MM.1S (cell line): ENCODE data around the gene MAST3.
"Not testable (repeated sequence)": the region's sequence is repeated elsewhere in the genome, so short reads cannot be mapped to it uniquely, and the experiment has no call there.

Experiments
- DNase-seq: peaks from one replicate; pipeline ENCODE4 v3.0.0-alpha.2; 2015
- H2AFZ ChIP-seq: fragments of 300-600 bp; sonication (generic); 2 replicates; pipeline ENCODE4 v1.6.0; 2016; ENCODE audit warnings: antibody characterized with exemption, low read length
- H3F3A ChIP-seq: fragments of 300-600 bp; sonication (generic); 2 replicates; pipeline ENCODE4 v1.6.1; 2016; ENCODE audit warnings: mild to moderate bottlenecking, antibody characterized with exemption, low read length, moderate library complexity, mixed read lengths; ENCODE audit not compliant: insufficient read depth
- H3K27ac ChIP-seq: fragments of 300-600 bp; sonication (generic); 2 replicates; pipeline ENCODE4 v1.5.1; 2016; ENCODE audit warnings: mild to moderate bottlenecking, low read length
- H3K27me3 ChIP-seq: fragments of 300-600 bp; sonication (generic); replicated peaks from 2 replicates; pipeline ENCODE4 v1.6.0; 2016; ENCODE audit warnings: low read length; ENCODE audit not compliant: insufficient read depth
- H3K36me3 ChIP-seq: fragments of 300-600 bp; sonication (generic); replicated peaks from 2 replicates; pipeline ENCODE4 v1.6.1; 2016; ENCODE audit warnings: mild to moderate bottlenecking, low read length, mixed read lengths; ENCODE audit not compliant: insufficient read depth
- H3K4me1 ChIP-seq: fragments of 300-600 bp; sonication (generic); 2 replicates; pipeline ENCODE4 v1.6.1; 2016; ENCODE audit warnings: low read length, mixed read lengths
- H3K4me2 ChIP-seq: fragments of 300-600 bp; sonication (generic); 2 replicates; pipeline ENCODE4 v1.6.0; 2016; ENCODE audit warnings: low read depth, low read length
- H3K4me3 ChIP-seq: fragments of 300-600 bp; sonication (generic); 2 replicates; pipeline ENCODE4 v1.5.1; 2016; ENCODE audit warnings: low read length, mixed read lengths
- H3K79me2 ChIP-seq: fragments of 300-600 bp; sonication (generic); 2 replicates; pipeline ENCODE4 v1.6.1; 2016; ENCODE audit warnings: mixed run types, low read length, mixed read lengths
- H3K9ac ChIP-seq: fragments of 300-600 bp; sonication (generic); 2 replicates; pipeline ENCODE4 v1.6.1; 2016; ENCODE audit warnings: low read length, mixed read lengths
- H3K9me2 ChIP-seq: fragments of 300-600 bp; sonication (generic); replicated peaks from 2 replicates; pipeline ENCODE4 v1.6.1; 2016; ENCODE audit warnings: mild to moderate bottlenecking, low read length, mixed read lengths; ENCODE audit not compliant: insufficient read depth
- H3K9me3 ChIP-seq: fragments of 300-600 bp; sonication (generic); replicated peaks from 2 replicates; pipeline ENCODE4 v1.6.1; 2016; ENCODE audit warnings: mild to moderate bottlenecking, low read length, mixed read lengths; ENCODE audit not compliant: insufficient read depth
- H4K20me1 ChIP-seq: fragments of 300-600 bp; sonication (generic); 2 replicates; pipeline ENCODE4 v1.6.1; 2016; ENCODE audit warnings: mild to moderate bottlenecking, low read length, moderate library complexity, mixed read lengths; ENCODE audit not compliant: insufficient read depth
- EZH2 ChIP-seq: fragments of 300-600 bp; sonication (generic); optimal IDR thresholded peaks from 2 replicates; pipeline ENCODE3; 2017; ENCODE audit warnings: low read depth, mild to moderate bottlenecking, antibody characterized with exemption, low read length, mixed read lengths
- EZH2phosphoT487 ChIP-seq: fragments of 300-600 bp; sonication (generic); IDR thresholded peaks from 2 replicates; pipeline ENCODE4 v1.6.1; 2018; ENCODE audit warnings: antibody characterized with exemption, low read length
- TF ChIP-seq, protein P1 (sequence below): fragments of 300-600 bp; sonication (generic); IDR thresholded peaks from 2 replicates; pipeline ENCODE4 v1.5.1; 2016; ENCODE audit warnings: antibody characterized with exemption, low read length, mixed read lengths

The MAST3 gene

DNA sequence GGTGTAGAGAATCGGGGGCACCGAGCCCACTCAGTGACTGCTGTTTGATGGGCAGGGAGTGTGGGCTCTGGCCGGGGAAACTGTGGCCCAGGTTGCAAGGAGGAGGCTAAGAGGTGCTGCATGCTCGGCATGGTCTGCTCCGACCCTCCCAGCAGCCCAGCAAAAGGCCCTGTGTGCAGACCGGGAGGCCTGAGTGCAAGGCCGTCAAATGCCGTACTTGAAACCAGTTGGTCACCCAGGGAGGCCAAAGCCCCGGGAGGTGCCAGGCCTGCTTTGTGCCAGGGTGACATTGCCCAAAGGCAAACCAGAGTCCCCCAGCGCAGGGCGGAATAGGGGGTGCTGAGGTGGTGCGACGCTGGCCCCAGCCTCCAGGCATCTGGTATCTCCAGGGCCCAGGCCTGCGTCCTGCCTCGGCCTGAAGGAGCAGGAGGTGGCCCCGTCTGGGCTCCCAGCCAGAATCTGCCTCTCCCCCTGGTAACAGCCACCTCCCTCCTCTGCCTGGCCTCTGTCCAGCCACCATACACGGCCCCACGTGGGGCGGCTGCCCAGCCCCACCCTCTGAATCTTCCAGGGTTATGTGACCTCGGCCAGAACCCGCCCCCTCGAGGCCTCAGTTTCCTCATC lies 59.4 kb downstream of the MAST3 start:
- H3F3A ChIP-seq, result peaks cover 13% of the 10 kb centered on the region
- no peaks in the 10 kb centered on the region for H3K27me3 ChIP-seq
- no peak overlapping the region for H3K4me2 ChIP-seq
- no peak overlapping the region for H3K4me3 ChIP-seq
- H3K36me3 ChIP-seq, result no peaks in the 10 kb centered on the region
- no peak for DNase-seq
- no peaks in the 10 kb centered on the region for H4K20me1 ChIP-seq
- no peak overlapping the region for H3K9ac ChIP-seq
- H3K9me3 ChIP-seq, result no peaks in the 10 kb centered on the region
- peaks cover 4% of the 10 kb centered on the region for H3K4me1 ChIP-seq
- peaks cover 14% of the 10 kb centered on the region; the same call in 1 of the 2 replicates for H3K79me2 ChIP-seq
- H2AFZ ChIP-seq, result no peak overlapping the region
- no peak overlapping the region for H3K27ac ChIP-seq
- H3K9me2 ChIP-seq, result no peaks in the 10 kb centered on the region
- TF ChIP-seq, protein P1, sequence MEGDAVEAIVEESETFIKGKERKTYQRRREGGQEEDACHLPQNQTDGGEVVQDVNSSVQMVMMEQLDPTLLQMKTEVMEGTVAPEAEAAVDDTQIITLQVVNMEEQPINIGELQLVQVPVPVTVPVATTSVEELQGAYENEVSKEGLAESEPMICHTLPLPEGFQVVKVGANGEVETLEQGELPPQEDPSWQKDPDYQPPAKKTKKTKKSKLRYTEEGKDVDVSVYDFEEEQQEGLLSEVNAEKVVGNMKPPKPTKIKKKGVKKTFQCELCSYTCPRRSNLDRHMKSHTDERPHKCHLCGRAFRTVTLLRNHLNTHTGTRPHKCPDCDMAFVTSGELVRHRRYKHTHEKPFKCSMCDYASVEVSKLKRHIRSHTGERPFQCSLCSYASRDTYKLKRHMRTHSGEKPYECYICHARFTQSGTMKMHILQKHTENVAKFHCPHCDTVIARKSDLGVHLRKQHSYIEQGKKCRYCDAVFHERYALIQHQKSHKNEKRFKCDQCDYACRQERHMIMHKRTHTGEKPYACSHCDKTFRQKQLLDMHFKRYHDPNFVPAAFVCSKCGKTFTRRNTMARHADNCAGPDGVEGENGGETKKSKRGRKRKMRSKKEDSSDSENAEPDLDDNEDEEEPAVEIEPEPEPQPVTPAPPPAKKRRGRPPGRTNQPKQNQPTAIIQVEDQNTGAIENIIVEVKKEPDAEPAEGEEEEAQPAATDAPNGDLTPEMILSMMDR, result no peak
- no peak for TF ChIP-seq EZH2
- no peak for TF ChIP-seq EZH2phosphoT487

DNA sequence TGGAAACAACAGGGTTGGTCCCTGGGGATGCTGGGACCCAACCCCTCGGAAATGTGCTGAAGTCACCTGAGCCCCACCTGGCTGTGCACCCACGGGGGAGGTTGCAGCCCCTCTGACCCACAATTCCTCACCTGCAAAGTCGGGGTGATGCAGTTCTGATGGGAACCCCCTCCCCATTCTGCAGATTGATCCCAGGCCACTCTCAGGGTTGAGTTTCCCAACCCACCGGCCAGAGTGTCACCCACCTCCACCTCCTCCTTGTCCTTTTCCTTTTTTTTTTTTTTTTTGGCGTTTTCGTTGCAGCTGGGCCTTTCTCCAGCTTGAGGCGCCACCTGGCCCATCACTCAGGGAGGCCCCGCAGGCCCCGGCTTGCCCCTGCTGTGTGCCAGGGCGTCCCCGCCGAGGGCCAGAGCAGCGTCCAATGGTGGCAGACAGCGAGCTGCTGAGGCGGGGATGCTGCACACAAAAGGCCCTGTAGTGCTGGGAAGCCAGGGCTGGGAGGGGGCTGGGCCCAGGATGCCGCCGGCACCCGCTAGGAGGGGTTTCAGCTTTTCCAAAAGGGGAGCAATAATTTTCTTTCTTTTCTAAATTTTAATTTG lies 60.0 kb downstream of the MAST3 start:
- peaks cover 4% of the 10 kb centered on the region for H3K4me1 ChIP-seq
- H2AFZ ChIP-seq, result no peak overlapping the region
- H3K9me2 ChIP-seq, result no peaks in the 10 kb centered on the region
- H4K20me1 ChIP-seq, result no peaks in the 10 kb centered on the region
- no peak overlapping the region for H3K27ac ChIP-seq
- H3K9ac ChIP-seq, result no peak overlapping the region
- no peaks in the 10 kb centered on the region for H3K27me3 ChIP-seq
- no peak for DNase-seq
- no peak for TF ChIP-seq EZH2phosphoT487
- TF ChIP-seq EZH2, result no peak
- TF ChIP-seq, protein P1, result no peak
- peaks cover 8% of the 10 kb centered on the region for H3F3A ChIP-seq
- H3K4me3 ChIP-seq, result no peak overlapping the region
- H3K9me3 ChIP-seq, result no peaks in the 10 kb centered on the region
- H3K36me3 ChIP-seq, result no peaks in the 10 kb centered on the region
- no peak overlapping the region for H3K4me2 ChIP-seq
- peaks cover 14% of the 10 kb centered on the region; the same call in 1 of the 2 replicates for H3K79me2 ChIP-seq

DNA sequence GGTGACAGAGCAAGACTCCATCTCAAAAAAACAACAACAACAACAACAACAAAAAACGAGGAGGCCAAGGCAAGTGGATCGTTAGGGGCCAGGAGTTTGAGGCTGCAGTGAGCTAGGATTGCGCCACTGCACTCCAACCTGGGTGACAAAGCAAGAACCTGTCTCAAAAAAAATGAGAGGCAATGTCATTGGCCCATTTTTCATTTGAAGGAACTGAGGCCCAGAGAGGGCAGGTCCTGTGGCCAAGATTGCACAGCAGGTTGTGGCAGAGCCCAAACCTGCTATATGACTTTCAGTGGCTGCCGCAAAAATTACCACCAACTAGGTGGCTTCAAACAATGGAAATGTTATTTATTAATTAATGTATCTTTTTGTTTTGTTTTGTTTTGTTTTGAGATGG lies 60.9 kb downstream of the MAST3 start:
- H3K36me3 ChIP-seq, result no peaks in the 10 kb centered on the region
- no peak for TF ChIP-seq EZH2
- TF ChIP-seq, protein P1, result no peak
- no peak for TF ChIP-seq EZH2phosphoT487
- no peak overlapping the region for H3K4me3 ChIP-seq
- no peaks in the 10 kb centered on the region for H4K20me1 ChIP-seq
- H3K4me2 ChIP-seq, result no peak overlapping the region
- no peaks in the 10 kb centered on the region for H3K9me2 ChIP-seq
- H3K4me1 ChIP-seq, result peaks cover 4% of the 10 kb centered on the region
- H3F3A ChIP-seq, result peaks cover 5% of the 10 kb centered on the region; the same call in 1 of the 2 replicates
- peaks cover 14% of the 10 kb centered on the region; the same call in 1 of the 2 replicates for H3K79me2 ChIP-seq
- H2AFZ ChIP-seq, result no peak overlapping the region
- no peak overlapping the region for H3K27ac ChIP-seq
- no peak for DNase-seq
- H3K27me3 ChIP-seq, result no peaks in the 10 kb centered on the region
- no peaks in the 10 kb centered on the region for H3K9me3 ChIP-seq
- H3K9ac ChIP-seq, result no peak overlapping the region

DNA sequence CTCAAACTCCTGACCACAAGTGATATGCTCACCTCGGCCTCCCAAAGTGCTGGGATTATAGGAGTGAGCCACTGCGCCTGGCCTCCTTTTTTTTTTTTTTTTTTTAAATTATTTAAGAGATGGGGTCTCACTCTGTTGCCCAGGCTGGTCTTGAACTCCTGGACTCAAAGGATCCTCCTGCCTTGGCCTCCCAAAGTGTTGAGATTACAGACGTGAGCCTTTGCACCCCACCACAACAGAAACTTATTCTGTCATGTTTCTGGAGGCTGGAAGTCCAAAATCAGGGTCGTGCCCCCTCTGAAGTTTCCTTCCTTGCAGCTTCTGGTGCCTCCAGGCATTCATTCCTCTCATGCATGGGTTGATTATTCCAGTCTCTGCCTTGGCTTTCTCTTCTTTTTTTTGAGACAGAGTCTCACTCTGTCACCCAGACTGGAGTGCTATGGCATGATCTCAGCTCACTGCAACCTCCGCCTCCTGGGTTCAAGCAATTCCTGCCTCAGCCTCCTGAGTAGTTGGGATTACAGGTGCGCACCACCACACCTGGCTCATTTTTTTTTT lies 61.6 kb downstream of the MAST3 start:
- H3K4me3 ChIP-seq, H3K27me3 ChIP-seq, H3K9ac ChIP-seq, H3F3A ChIP-seq, H3K4me2 ChIP-seq, H3K4me1 ChIP-seq, DNase-seq, H2AFZ ChIP-seq, H3K79me2 ChIP-seq, H3K36me3 ChIP-seq, H3K9me2 ChIP-seq, H3K27ac ChIP-seq, H3K9me3 ChIP-seq, H4K20me1 ChIP-seq: not testable (repeated sequence)
